Mesothelial cell of epicardium (in vitro differentiated cells): Measurements from ENCODE around the gene SLC1A5. TPM values are rescaled to one million over a fixed set of nuclear protein-coding genes. Genes with fewer than 3 reads are reported as not detected.

Source experiments
- DNase-seq, 2 experiments: peaks; one replicate each; pipeline ENCODE4 v3.0.0; 2021; ENCODE audit warnings: low spot score in 2 of 2; ENCODE audit not compliant: unreplicated experiment in 2 of 2
- H3K27ac Mint-ChIP-seq: 2 replicates; pipeline ENCODE4 v1.8.0; 2021; ENCODE audit warnings: mixed read lengths
- H3K27me3 Mint-ChIP-seq: 2 replicates; pipeline ENCODE4 v1.8.0; 2021; ENCODE audit warnings: low read depth, mixed read lengths
- H3K36me3 Mint-ChIP-seq: 2 replicates; pipeline ENCODE4 v1.8.0; 2021; ENCODE audit warnings: mixed read lengths
- H3K4me1 Mint-ChIP-seq: 2 replicates; pipeline ENCODE4 v1.8.0; 2021; ENCODE audit warnings: mixed read lengths
- H3K4me3 Mint-ChIP-seq: 2 replicates; pipeline ENCODE4 v1.8.0; 2021; ENCODE audit warnings: mild to moderate bottlenecking, moderate library complexity, mixed read lengths
- H3K9me3 Mint-ChIP-seq: 2 replicates; pipeline ENCODE4 v1.8.0; 2021; ENCODE audit warnings: mixed read lengths
- CTCF ChIP-seq: fragments of 200-600 bp; sonication (generic); IDR thresholded peaks from one replicate; pipeline ENCODE4 v1.5.0; 2021; ENCODE audit warnings: antibody characterized with exemption; ENCODE audit not compliant: unreplicated experiment
- total RNA-seq: library from RNA; stranded (reverse); gene quantifications from 3 replicates; pipeline ENCODE4 v1.2.1, GENCODE V29; 2021

SLC1A5 gene
- total RNA-seq, 1 donor from 2014 or later = 45.3 TPM

GRCh38 chr19:46803555-46803954, 15.2 kb upstream of the SLC1A5 start:
- H3K27me3 Mint-ChIP-seq = no peaks in the 10 kb centered on the region
- no peaks in the 10 kb centered on the region for H3K4me1 Mint-ChIP-seq
- DNase-seq = no peak
- H3K36me3 Mint-ChIP-seq = no peaks in the 10 kb centered on the region
- no peak overlapping the region for H3K4me3 Mint-ChIP-seq
- H3K27ac Mint-ChIP-seq = no peak overlapping the region
- no peak for TF ChIP-seq CTCF
- H3K9me3 Mint-ChIP-seq = no peaks in the 10 kb centered on the region

- no peaks in the 10 kb centered on the region for H3K36me3 Mint-ChIP-seq
- H3K9me3 Mint-ChIP-seq = no peaks in the 10 kb centered on the region
- TF ChIP-seq CTCF = no peak
- H3K27ac Mint-ChIP-seq = no peak overlapping the region
- H3K27me3 Mint-ChIP-seq = no peaks in the 10 kb centered on the region
- DNase-seq = no peak
- H3K4me1 Mint-ChIP-seq = no peaks in the 10 kb centered on the region
- no peak overlapping the region for H3K4me3 Mint-ChIP-seq
Measured at GRCh38 chr19:46802152-46802551, 13.8 kb upstream of the SLC1A5 start.

- no peak for DNase-seq
- Mint-ChIP-seq H3K36me3 (no peaks in the 10 kb centered on the region), H3K27ac (no peak overlapping the region), H3K27me3 (no peaks in the 10 kb centered on the region), H3K9me3 (no peaks in the 10 kb centered on the region), H3K4me1 (peaks cover 2% of the 10 kb centered on the region), H3K4me3 (no peak overlapping the region)
- TF ChIP-seq CTCF = no peak
Measured at GRCh38 chr19:46798713-46799112, 10.3 kb upstream of the SLC1A5 start.

- no peak overlapping the region for H3K27ac Mint-ChIP-seq
- H3K36me3 Mint-ChIP-seq = no peaks in the 10 kb centered on the region
- no peak overlapping the region for H3K4me3 Mint-ChIP-seq
- no peak for TF ChIP-seq CTCF
- DNase-seq = no peak
- H3K27me3 Mint-ChIP-seq = no peaks in the 10 kb centered on the region
- H3K4me1 Mint-ChIP-seq = peaks cover 2% of the 10 kb centered on the region
- H3K9me3 Mint-ChIP-seq = no peaks in the 10 kb centered on the region
Measured at GRCh38 chr19:46797881-46798280, 9.5 kb upstream of the SLC1A5 start.

GRCh38 chr19:46791944-46792343, 3.5 kb upstream of the SLC1A5 start:
- H3K4me1 Mint-ChIP-seq = peaks cover 9% of the 10 kb centered on the region

More at GRCh38 chr19:46791944-46792343, 3.5 kb upstream of the SLC1A5 start:
- no peak for DNase-seq
- no peaks in the 10 kb centered on the region for H3K9me3 Mint-ChIP-seq
- TF ChIP-seq CTCF = no peak
- H3K36me3 Mint-ChIP-seq = no peaks in the 10 kb centered on the region
- no peak overlapping the region for H3K4me3 Mint-ChIP-seq
- no peaks in the 10 kb centered on the region for H3K27me3 Mint-ChIP-seq
- no peak overlapping the region for H3K27ac Mint-ChIP-seq
